Thyroid gland (tissue), 4 donors: Measurements from ENCODE around the gene FUOM.

Source experiments
- POLR2A ChIP-seq, 2 donors: fragments of 450-650 bp; IDR thresholded peaks; one replicate each; pipeline ENCODE4 v1.6.1; 2017; ENCODE audit warnings: antibody characterized with exemption in 2 of 2, mild to moderate bottlenecking in 2 of 2, moderate library complexity in 1 of 2
- TF ChIP-seq, protein P1 (sequence below), 6 experiments: fragments of 200-600 bp in 3 of 6; fragments of 450-650 bp in 3 of 6; sonication (generic) in 3 of 6; IDR thresholded peaks; one replicate each; pipeline ENCODE4 v1.5.1; 2016 to 2019; ENCODE audit warnings: antibody characterized with exemption in 6 of 6, mild to moderate bottlenecking in 2 of 6, inconsistent platforms in 1 of 6, moderate library complexity in 1 of 6

DNA sequence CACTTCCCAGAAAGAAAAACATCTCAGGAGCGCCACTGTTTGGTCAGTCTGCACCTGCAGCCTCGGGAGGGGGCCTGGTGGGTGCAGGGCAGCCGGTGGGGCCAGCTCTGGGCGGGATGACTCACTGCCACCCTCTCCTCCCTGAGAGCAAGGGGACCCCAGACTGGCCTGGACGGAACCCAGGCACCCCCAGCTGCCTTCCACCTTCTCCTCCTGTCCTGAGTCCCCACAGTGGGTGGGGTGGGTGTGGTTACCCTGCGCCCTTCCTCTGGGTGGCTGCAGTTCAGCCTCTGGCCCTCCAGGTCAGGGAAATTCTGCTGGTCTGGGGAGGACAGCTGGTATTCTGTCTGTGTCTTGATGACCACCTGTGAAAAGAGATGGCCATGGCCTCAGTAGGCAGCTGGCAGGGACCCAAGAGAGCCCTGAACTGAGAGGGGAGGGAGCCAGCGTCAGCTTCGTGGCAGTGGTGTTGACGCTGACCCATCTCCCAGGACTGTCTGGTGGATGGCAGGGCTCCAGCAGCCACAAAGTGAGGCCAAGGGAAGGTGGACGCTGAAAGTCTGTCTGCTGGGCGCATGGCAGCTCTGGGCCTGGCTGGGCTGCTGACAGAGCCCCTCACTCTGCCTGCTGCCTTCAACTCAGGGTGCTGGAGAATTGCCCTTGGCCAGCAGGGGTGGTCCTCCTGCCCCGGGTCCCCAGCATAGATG, 30.0 kb downstream of the FUOM start:
- TF ChIP-seq POLR2A (IDR thresholded peaks at IDR 0.05) = no peak
- TF ChIP-seq, protein P1, sequence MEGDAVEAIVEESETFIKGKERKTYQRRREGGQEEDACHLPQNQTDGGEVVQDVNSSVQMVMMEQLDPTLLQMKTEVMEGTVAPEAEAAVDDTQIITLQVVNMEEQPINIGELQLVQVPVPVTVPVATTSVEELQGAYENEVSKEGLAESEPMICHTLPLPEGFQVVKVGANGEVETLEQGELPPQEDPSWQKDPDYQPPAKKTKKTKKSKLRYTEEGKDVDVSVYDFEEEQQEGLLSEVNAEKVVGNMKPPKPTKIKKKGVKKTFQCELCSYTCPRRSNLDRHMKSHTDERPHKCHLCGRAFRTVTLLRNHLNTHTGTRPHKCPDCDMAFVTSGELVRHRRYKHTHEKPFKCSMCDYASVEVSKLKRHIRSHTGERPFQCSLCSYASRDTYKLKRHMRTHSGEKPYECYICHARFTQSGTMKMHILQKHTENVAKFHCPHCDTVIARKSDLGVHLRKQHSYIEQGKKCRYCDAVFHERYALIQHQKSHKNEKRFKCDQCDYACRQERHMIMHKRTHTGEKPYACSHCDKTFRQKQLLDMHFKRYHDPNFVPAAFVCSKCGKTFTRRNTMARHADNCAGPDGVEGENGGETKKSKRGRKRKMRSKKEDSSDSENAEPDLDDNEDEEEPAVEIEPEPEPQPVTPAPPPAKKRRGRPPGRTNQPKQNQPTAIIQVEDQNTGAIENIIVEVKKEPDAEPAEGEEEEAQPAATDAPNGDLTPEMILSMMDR (IDR thresholded peaks at IDR 0.05) = no peak
